Activated CD4-positive, alpha-beta T cell treated with anti-CD3 and anti-CD28 coated beads, Interleukin-2, amount 10 ng/mL, durations not matched to agents 7 days and 5 days (primary cell): ENCODE results near the gene PTPRR. TPM values are rescaled to one million over a fixed set of nuclear protein-coding genes. Genes with fewer than 3 reads are reported as not detected.

Experiments
- CTCF ChIA-PET: fragments of 350-600 bp; sonication (Branson Sonifier 250); formaldehyde crosslinking; loops from one replicate; lab custom pipeline; 2021; ENCODE audit warnings: antibody characterized with exemption; lab: Charles Lee
- POLR2A ChIA-PET: fragments of 350-600 bp; sonication (Branson Sonifier 250); formaldehyde crosslinking; loops from one replicate; lab custom pipeline; 2021; ENCODE audit warnings: antibody characterized with exemption; lab: Charles Lee
- DNase-seq: peaks from one replicate; pipeline ENCODE4 v3.0.0-alpha.2; 2020
- H3K27ac Mint-ChIP-seq: one replicate; pipeline ENCODE4 v1.8.0; 2021; ENCODE audit warnings: mild to moderate bottlenecking, moderate library complexity, mixed read lengths
- H3K27me3 Mint-ChIP-seq: one replicate; pipeline ENCODE4 v1.8.0; 2021; ENCODE audit warnings: mixed read lengths
- H3K36me3 Mint-ChIP-seq: one replicate; pipeline ENCODE4 v1.8.0; 2021; ENCODE audit warnings: low read depth, mixed read lengths
- H3K4me1 Mint-ChIP-seq: one replicate; pipeline ENCODE4 v1.8.0; 2021; ENCODE audit warnings: mixed read lengths
- H3K4me3 Mint-ChIP-seq: one replicate; pipeline ENCODE4 v1.8.0; 2021; ENCODE audit warnings: mild to moderate bottlenecking, moderate library complexity, mixed read lengths
- H3K9me3 Mint-ChIP-seq: one replicate; pipeline ENCODE4 v1.8.0; 2021; ENCODE audit warnings: mixed read lengths
- total RNA-seq, 2 experiments: library from RNA; stranded (reverse); gene quantifications; one replicate each; pipeline ENCODE4 v1.2.3, GENCODE V29; 2021

The PTPRR gene
- total RNA-seq, 2 experiments from 2014 or later, result not detected

- POLR2A ChIA-PET, result no interaction called here
- H3K4me1 Mint-ChIP-seq, result peaks cover 16% of the 10 kb centered on the region
- no peaks in the 10 kb centered on the region for H3K9me3 Mint-ChIP-seq
Observed at GRCh38 chr12:70719071-70719470, 201.5 kb downstream of the PTPRR start.

GRCh38 chr12:70711831-70712230, 208.7 kb downstream of the PTPRR start:
- Mint-ChIP-seq H3K27ac (no peak overlapping the region), H3K4me3 (no peak overlapping the region), H3K36me3 (no peaks in the 10 kb centered on the region), H3K27me3 (peaks cover 25% of the 10 kb centered on the region), H3K9me3 (no peaks in the 10 kb centered on the region), H3K4me1 (no peaks in the 10 kb centered on the region)
- DNase-seq, result no peak
- ChIA-PET POLR2A (no interaction called here), CTCF (no interaction called here)

More at GRCh38 chr12:70719071-70719470, 201.5 kb downstream of the PTPRR start:
- Mint-ChIP-seq H3K27me3 (peaks cover 8% of the 10 kb centered on the region), H3K27ac (no peak overlapping the region), H3K4me3 (no peak overlapping the region), H3K36me3 (no peaks in the 10 kb centered on the region)
- no peak for DNase-seq
- CTCF ChIA-PET, result no interaction called here

- no peak for DNase-seq
- H3K9me3 Mint-ChIP-seq, result no peaks in the 10 kb centered on the region
- no peak overlapping the region for H3K4me3 Mint-ChIP-seq
- no peaks in the 10 kb centered on the region for H3K36me3 Mint-ChIP-seq
- no peak overlapping the region for H3K27ac Mint-ChIP-seq
- CTCF ChIA-PET, result no interaction called here
- peaks cover 25% of the 10 kb centered on the region for H3K27me3 Mint-ChIP-seq
- POLR2A ChIA-PET, result no interaction called here
- no peaks in the 10 kb centered on the region for H3K4me1 Mint-ChIP-seq
Observed at GRCh38 chr12:70709022-70709421, 211.5 kb downstream of the PTPRR start.

GRCh38 chr12:70706611-70707010, 213.9 kb downstream of the PTPRR start:
- Mint-ChIP-seq H3K36me3 (no peaks in the 10 kb centered on the region), H3K4me3 (no peak overlapping the region), H3K4me1 (no peaks in the 10 kb centered on the region), H3K27me3 (peaks cover 21% of the 10 kb centered on the region), H3K27ac (no peak overlapping the region), H3K9me3 (no peaks in the 10 kb centered on the region)
- ChIA-PET CTCF (no interaction called here), POLR2A (no interaction called here)
- no peak for DNase-seq

- Mint-ChIP-seq H3K27me3 (peaks cover 9% of the 10 kb centered on the region), H3K36me3 (no peaks in the 10 kb centered on the region), H3K4me3 (no peak overlapping the region), H3K27ac (no peak overlapping the region), H3K9me3 (no peaks in the 10 kb centered on the region), H3K4me1 (peaks cover 3% of the 10 kb centered on the region)
- ChIA-PET POLR2A (no interaction called here), CTCF (no interaction called here)
- no peak for DNase-seq
Observed at GRCh38 chr12:70698345-70698744, 222.2 kb downstream of the PTPRR start.

- H3K27ac Mint-ChIP-seq, result no peak overlapping the region
- DNase-seq, result no peak
- peaks cover 7% of the 10 kb centered on the region for H3K27me3 Mint-ChIP-seq
- POLR2A ChIA-PET, result no interaction called here
- CTCF ChIA-PET, result interaction anchor here (0.6 kb wide), 2 partner anchors 769 to 959 kb away, joined by 5 to 7 read pairs; no protein-coding TSS in a partner anchor
- H3K9me3 Mint-ChIP-seq, result no peaks in the 10 kb centered on the region
- no peaks in the 10 kb centered on the region for H3K36me3 Mint-ChIP-seq
- H3K4me1 Mint-ChIP-seq, result peaks cover 3% of the 10 kb centered on the region
- no peak overlapping the region for H3K4me3 Mint-ChIP-seq
Observed at GRCh38 chr12:70695361-70696023, 225.0 kb downstream of the PTPRR start.

- H3K4me1 Mint-ChIP-seq, result peaks cover 3% of the 10 kb centered on the region
- ChIA-PET CTCF (no interaction called here), POLR2A (no interaction called here)
- no peaks in the 10 kb centered on the region for H3K9me3 Mint-ChIP-seq
- no peak overlapping the region for H3K27ac Mint-ChIP-seq
- no peak for DNase-seq
- no peaks in the 10 kb centered on the region for H3K36me3 Mint-ChIP-seq
- H3K27me3 Mint-ChIP-seq, result peaks cover 4% of the 10 kb centered on the region
- H3K4me3 Mint-ChIP-seq, result no peak overlapping the region
Observed at GRCh38 chr12:70692681-70693288, 227.8 kb downstream of the PTPRR start.

GRCh38 chr12:70691018-70691672, 229.4 kb downstream of the PTPRR start:
- CTCF ChIA-PET, result no interaction called here

GRCh38 chr12:70686907-70687306, 233.6 kb downstream of the PTPRR start:
- ChIA-PET POLR2A (no interaction called here), CTCF (no interaction called here)
- H3K27ac Mint-ChIP-seq, result no peak overlapping the region
- peaks cover 2% of the 10 kb centered on the region for H3K27me3 Mint-ChIP-seq
- H3K36me3 Mint-ChIP-seq, result no peaks in the 10 kb centered on the region
- H3K4me3 Mint-ChIP-seq, result no peak overlapping the region
- no peaks in the 10 kb centered on the region for H3K4me1 Mint-ChIP-seq
- no peak for DNase-seq
- H3K9me3 Mint-ChIP-seq, result no peaks in the 10 kb centered on the region

More at GRCh38 chr12:70691018-70691672, 229.4 kb downstream of the PTPRR start:
- POLR2A ChIA-PET, result no interaction called here
- Mint-ChIP-seq H3K27ac (no peak overlapping the region), H3K27me3 (no peaks in the 10 kb centered on the region), H3K4me1 (peaks cover 3% of the 10 kb centered on the region), H3K9me3 (no peaks in the 10 kb centered on the region), H3K4me3 (no peak overlapping the region), H3K36me3 (no peaks in the 10 kb centered on the region)
- no peak for DNase-seq

GRCh38 chr12:70686299-70686698, 234.2 kb downstream of the PTPRR start:
- peaks cover 2% of the 10 kb centered on the region for H3K27me3 Mint-ChIP-seq
- no peaks in the 10 kb centered on the region for H3K9me3 Mint-ChIP-seq
- H3K27ac Mint-ChIP-seq, result no peak overlapping the region
- DNase-seq, result no peak
- H3K4me1 Mint-ChIP-seq, result no peaks in the 10 kb centered on the region
- no peak overlapping the region for H3K4me3 Mint-ChIP-seq
- POLR2A ChIA-PET, result no interaction called here
- H3K36me3 Mint-ChIP-seq, result no peaks in the 10 kb centered on the region
- CTCF ChIA-PET, result no interaction called here

GRCh38 chr12:70683976-70684375, 236.6 kb downstream of the PTPRR start:
- ChIA-PET CTCF (no interaction called here), POLR2A (no interaction called here)
- peaks cover 2% of the 10 kb centered on the region for H3K27me3 Mint-ChIP-seq
- no peak for DNase-seq
- no peaks in the 10 kb centered on the region for H3K36me3 Mint-ChIP-seq
- no peak overlapping the region for H3K4me3 Mint-ChIP-seq
- no peak overlapping the region for H3K27ac Mint-ChIP-seq
- H3K9me3 Mint-ChIP-seq, result no peaks in the 10 kb centered on the region
- no peaks in the 10 kb centered on the region for H3K4me1 Mint-ChIP-seq

- no peak for DNase-seq
- no peaks in the 10 kb centered on the region for H3K9me3 Mint-ChIP-seq
- no peak overlapping the region for H3K27ac Mint-ChIP-seq
- CTCF ChIA-PET, result no interaction called here
- H3K27me3 Mint-ChIP-seq, result peaks cover 4% of the 10 kb centered on the region
- H3K36me3 Mint-ChIP-seq, result no peaks in the 10 kb centered on the region
- POLR2A ChIA-PET, result no interaction called here
- H3K4me1 Mint-ChIP-seq, result no peaks in the 10 kb centered on the region
- no peak overlapping the region for H3K4me3 Mint-ChIP-seq
Observed at GRCh38 chr12:70671698-70672097, 248.8 kb downstream of the PTPRR start.

GRCh38 chr12:70670948-70671347, 249.6 kb downstream of the PTPRR start:
- CTCF ChIA-PET, result no interaction called here
- POLR2A ChIA-PET, result no interaction called here
- Mint-ChIP-seq H3K27ac (no peak overlapping the region), H3K4me1 (no peaks in the 10 kb centered on the region), H3K4me3 (no peak overlapping the region), H3K36me3 (no peaks in the 10 kb centered on the region), H3K9me3 (no peaks in the 10 kb centered on the region), H3K27me3 (peaks cover 2% of the 10 kb centered on the region)
- no peak for DNase-seq
